HG02588 (cell line): Measurements from ENCODE around the gene TPCN1.

Experiments
- ATAC-seq: cut with Tn5 transposase; IDR thresholded peaks from one replicate; pipeline ENCODE4 v1.9.1; 2021; ENCODE audit warnings: mild to moderate bottlenecking, moderate library complexity; ENCODE audit not compliant: unreplicated experiment

Gene TPCN1

DNA sequence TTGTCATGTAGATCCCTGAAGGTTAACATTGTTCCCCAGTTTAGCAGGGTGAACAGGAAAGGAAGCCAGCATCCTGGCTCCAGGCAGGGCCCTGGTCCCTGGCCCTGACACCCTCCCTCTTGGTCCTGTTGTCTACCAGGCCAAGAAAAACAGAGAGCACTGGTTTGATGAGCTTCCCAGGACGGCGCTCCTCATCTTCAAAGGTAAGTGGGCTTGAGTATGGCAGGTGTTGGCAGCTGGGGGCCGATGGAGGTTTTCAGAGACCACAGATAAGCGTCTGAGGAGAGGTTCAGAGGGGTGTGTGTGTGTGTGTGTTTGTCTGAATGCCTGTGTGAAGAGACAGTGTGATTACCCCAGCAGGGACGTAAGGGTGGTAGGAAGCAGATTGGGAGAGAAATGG lies 57.4 kb downstream of the TPCN1 start:
- ATAC-seq, result no peak

DNA sequence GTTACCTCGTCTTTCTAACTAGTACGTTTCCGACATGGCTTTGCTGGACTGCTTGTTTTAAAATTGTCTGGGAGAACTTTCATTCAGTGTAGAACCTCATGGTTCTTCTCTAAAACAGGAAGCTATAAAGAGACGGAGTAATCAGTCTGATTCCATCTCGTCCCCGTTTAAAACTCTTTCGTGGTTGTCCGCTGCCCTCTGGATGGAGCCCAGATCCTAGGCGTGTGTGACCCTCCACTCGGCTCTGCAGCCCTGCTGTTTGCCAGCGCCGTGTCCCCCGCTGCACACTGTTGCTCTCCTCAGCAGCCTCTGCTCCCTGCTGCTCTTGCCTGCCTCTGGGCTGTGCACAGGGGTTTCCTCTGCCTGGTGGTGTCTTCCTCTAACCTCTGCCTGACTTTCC lies 63.5 kb downstream of the TPCN1 start:
- ATAC-seq, result no peak

DNA sequence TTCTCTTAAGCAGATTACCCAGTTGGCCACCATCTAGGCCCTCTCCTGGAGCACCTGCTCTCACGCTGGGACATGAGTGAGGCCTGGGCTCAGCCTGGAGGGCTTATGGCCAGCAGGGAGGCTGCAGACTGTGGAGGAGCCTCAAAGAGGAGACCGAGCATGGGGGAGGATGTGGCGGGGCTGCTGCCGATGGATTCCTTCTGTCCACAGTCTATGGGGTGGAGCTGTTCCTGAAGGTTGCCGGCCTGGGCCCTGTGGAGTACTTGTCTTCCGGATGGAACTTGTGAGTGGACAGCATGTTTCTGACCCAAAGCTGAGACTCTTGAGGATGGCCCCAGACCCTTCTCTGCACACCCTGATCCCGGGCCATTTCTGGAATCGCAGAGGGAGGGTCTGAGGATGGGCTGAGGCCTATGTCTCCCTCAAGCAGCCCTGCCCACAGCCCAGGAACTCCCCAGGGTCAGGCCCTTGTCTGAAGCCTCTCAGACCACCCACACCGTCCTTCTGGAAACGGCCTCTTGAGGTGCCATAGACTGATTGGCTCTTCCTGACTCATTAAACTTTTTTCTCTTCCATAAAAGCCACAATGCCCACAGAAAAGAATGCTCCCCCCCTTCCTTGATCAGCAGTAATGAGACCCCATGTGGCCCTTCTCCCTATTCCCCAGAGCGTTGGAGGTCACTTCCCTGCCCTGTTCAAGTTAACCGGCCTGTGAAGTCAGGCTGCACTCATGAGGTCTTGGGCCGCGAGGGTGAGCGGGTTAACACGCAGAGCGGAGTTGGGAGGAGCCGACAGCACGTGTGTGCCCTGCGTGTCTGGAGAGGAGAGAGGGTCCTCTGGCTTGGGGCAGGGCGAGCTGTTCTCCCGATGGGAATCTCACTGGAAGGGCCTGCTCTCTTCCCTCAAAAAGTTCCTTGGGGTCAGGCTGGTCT lies 64.7 kb downstream of the TPCN1 start:
- no peak for ATAC-seq

DNA sequence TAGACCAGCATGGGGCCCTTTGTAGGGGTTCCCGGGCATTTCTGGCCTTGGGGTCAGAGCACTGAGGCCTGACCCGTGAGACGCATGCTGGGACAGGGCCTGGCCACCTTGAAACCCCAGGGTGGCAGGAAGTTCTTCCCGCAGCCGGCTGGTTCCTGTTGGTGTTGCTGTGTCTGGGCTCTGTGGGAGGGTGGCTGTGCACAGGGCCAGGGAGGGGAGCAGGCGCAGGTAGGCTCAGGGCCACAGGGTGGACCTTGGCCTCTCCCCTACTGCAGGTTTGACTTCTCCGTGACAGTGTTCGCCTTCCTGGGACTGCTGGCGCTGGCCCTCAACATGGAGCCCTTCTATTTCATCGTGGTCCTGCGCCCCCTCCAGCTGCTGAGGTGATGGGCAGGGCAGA lies 65.4 kb downstream of the TPCN1 start:
- no peak for ATAC-seq

DNA sequence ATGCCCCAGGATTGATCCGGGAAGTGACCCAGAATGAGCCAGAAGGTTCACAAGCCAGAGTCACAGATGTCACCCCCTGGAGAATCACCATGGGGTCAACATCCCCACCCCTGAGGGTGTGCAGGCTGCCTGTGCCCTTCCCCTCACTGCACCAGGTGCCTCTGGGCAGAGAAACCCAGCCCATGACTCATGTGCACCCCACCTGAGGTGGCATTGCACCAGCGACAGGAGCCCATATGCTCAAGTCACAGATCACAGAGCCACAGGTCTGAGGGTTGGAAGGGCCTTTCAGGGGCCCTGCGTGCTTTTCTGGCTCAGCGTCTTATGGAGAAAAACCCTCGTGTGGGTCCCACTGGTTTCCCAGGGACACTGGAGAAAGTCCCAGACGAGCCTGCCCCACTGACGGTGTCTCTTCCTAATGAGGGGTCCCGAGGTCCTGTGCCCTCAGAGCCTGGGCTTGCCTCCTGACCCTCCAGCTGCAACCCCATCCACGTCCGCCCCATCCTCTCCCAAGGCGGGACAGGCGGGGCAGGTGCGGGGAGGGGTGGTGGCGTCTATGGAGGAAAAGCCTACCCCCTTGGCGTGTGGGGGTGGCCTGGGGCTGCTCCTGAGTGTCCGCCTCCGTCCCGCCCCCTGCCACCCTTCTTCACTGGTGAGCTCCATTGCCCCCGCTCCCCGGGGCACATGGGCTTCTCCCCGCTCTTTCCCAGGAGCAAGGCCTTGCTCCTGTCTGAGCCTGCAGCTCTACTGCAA lies 66.1 kb downstream of the TPCN1 start:
- ATAC-seq, result no peak

DNA sequence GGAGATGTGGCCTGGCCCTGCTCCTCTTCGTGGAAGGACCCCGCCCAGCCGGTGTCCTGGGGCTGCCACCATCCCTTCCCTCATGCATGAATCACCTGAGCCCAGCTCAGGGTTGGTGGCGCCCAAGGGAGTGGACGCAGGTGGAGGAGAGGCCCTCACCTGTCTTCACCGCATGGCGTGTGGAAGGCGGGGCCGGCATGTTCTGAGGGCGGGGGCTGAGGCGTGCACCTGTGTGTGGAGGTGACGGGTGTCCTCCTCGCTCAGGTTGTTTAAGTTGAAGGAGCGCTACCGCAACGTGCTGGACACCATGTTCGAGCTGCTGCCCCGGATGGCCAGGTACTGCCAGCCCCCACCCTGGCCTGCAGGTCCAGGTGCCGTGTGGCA lies 66.6 kb downstream of the TPCN1 start:
- ATAC-seq, result no peak

DNA sequence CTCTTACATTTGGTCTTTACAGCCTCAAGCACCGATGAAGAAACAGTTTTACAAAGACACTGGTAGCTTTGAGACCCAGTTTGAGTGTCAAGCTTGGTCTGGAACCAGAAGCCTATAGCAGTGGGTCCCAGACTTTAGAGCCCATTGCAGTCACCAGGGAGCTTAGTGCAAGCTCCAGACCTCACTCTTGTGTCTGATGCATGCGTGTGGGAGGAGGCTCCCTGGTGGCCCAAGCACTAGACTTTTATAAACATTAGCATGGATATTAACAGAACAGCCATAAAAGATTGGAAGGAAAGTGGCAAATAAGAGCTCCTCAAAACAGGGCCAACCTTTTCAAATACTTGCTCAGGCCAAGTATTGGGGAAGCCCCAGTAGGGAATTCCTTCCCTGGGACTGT lies 68.1 kb downstream of the TPCN1 start:
- no peak for ATAC-seq

DNA sequence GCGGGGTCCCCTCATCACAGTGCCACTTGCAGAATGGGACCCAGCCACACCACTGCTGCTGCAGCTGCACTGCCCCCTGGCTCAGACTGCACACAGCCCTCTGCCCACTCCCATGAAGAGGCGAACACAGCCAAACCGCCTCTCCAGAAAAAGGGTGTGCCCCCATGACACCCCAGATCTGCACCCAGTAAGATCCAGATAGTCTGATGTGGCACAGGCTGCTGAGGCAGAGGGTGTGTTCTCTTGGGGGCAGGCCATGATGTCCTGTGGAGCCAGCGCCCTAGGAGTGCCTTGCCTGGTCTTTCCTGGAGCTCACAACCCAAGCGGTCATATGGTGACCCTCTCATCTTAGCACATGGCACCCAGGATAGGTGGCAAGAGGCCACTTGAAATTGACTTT lies 69.2 kb downstream of the TPCN1 start:
- ATAC-seq, result no peak

DNA sequence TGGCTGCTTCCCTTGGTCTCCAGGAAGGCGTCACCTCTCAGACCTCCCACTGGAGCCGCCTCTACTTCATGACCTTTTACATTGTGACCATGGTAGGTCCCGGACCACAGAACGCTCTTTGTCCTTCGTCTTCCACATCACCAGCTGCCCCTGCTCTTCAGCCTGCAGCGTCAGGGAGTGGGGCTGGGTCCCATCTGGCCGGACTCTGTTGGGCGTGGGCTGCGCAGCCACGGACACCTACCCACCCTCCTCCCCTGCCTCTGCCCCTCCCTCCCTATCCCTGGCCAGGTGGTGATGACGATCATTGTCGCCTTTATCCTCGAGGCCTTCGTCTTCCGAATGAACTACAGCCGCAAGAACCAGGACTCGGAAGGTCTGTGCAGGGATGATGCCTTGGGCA lies 70.3 kb downstream of the TPCN1 start:
- no peak for ATAC-seq

DNA sequence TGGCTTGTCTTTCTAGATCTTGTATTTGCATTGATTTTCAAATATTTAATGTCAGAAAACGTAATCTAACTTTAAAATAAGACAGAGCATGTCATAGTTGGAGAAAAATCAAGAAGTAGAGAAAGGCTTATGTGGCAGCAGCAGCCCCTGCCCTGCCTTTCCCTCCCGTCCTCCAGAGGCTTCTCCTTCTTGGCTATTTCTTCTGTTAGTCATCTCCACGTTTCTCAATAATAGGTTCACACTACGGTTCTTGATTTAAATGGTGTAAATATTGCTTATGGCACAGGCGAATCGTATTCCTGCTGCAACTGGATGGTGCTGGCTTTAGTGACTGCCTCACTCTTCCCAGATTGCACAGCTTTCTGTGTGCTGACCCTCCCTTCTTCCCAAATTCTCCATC lies 70.8 kb downstream of the TPCN1 start:
- ATAC-seq, result no peak

DNA sequence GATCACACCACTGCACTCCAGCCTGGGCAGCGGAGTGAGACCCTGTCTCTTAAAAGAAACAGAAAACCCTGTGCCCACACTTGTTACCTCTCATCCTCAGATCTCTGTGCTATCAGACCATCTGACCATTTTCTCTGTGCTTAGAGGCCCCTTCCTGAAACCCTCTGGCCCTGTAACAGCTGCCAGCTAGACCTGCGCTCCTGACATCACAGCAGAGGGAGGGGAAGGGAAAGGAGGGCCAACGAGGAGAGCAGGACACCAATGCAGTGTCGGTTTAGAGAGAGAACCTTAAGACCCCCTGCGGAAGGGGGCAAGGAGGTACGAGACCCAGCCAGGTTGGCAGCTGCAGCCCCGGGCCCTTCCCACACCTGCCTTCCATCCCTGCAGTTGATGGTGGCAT lies 71.3 kb downstream of the TPCN1 start:
- no peak for ATAC-seq

DNA sequence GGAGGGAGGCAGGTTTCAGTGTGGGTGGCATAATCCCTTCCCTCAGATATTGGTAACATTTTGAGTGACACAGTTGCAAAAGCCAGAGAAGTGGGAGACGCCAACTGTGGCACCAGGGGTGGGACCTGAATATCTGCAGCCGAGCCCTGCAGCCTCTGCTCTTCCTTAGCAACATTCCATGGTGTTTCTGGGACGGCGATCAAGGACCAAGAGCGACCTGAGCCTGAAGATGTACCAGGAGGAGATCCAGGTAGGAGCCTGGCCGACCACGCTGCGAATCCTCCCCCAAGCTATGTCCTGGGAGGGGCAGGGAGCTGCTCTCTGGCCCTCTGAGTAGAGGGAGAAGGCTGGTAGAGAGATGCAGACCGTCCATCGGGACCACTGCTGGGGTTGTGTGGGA lies 71.8 kb downstream of the TPCN1 start:
- no peak for ATAC-seq

DNA sequence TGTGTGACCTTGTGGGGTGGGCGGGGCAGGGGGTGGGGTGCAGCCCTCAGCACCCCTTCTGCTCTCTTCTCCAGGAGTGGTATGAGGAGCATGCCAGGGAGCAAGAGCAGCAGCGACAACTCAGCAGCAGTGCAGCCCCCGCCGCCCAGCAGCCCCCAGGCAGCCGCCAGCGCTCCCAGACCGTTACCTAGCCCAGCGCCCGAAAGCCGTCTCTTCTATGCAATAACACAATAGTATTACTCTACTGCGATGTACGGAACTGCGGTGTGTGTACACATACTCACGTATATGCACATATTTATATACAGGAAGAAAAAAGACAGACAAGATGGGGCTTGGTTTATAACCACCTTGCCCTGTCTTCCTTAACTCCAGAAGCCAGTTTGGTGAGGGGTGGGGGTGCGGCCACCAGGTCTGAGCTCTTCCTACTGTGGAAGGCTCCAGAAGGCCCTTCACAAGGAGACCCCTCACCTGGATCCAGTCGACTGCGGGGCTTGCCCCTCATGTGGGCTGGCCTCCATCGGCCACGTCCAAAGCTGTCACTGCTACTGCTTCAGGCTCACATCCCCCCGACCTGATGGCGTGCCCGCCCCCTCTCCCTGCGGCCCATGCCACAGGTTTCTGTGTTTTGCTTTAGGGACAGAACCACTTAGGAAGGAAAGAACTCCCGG lies 74.8 kb downstream of the TPCN1 start:
- no peak for ATAC-seq

DNA sequence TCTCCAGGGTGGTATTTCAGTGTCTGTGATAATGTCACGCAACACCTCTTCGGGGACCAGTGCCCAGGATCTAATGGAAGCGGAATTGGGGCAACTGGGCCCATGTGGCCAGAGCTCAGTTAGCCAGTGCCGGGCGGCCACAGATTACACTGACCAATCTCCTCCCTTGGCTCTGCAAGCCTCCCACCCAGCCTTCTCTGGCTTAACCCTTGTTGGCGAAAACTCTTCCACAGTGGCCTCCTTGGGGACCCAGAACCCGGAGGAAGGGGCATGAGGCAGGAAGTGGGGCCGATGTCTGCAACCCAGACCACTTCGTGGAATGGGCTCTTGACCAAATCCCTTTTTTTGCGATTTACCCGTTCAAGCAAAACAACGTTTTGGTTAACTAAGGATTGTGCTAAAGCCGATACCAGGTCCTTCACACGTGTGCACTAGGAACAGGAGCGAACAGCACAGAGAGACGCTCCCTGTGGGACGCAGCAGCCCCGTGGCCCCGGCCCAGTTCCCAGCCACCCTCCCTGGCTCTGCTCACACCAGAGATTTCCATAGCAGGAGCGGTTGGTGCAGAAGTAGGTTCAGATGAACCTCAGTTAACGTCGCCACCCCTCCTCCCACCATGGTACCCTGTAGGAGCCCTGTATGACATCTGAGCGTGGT lies 75.4 kb downstream of the TPCN1 start:
- ATAC-seq, result no peak

DNA sequence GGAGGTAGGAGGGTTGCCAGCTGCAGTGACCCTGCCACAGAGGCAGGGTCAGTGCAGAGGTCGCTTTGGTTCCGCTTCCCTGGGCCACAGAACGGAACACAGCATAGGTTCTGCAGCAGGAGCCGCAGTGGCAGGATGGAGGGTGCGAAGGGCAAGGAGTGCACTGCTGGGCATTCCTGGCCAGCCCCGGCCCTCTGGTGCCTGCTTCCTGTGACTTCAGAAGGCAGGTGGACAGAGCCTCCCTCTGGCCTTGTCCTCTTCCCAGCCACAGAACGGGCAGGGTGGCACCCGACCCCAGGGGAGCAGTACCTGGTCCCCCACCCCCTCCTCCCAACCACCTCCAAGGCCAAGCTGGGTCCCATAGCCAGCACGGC lies 75.9 kb downstream of the TPCN1 start:
- no peak for ATAC-seq

DNA sequence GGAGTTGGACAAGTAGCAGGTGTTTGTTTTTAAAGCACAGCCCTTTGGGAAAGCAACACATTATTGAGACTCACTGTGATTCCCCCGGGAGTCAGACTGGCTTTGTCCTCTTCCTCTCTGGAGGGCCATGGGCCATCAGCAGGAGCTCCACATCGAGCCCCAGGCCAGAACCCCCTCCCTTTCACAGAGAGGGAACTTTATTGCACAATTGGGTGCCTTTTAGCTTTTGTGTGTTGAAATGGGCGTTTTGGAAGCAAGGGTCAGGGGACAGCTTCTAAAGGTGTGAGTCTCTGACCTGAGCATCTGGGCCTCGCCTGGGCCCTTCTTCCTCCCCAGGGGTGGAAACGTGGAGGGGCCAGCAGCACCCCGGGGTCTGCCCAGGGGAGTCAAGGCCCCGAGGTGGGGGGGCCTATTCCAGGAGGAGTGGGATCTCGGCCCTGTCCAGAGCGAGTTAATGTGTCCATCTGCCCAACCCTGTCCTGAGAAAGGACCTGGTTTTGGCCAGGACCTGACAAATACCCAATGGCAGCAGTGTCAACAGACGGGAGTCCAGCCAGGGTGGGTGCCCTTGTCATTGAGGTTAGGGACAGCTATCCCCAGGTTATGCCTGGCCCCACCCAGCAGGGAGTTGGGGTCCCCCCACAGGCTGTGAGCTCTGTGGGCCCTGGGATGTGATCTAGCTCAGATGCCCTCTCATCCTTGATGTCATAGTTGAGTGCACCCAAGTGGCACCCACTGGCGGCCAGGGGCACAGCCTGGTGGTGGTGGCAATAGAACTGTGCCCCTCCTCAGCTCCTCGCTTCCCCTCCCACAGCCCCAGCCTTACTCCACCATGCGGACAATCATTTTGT lies 76.6 kb downstream of the TPCN1 start:
- no peak for ATAC-seq

DNA sequence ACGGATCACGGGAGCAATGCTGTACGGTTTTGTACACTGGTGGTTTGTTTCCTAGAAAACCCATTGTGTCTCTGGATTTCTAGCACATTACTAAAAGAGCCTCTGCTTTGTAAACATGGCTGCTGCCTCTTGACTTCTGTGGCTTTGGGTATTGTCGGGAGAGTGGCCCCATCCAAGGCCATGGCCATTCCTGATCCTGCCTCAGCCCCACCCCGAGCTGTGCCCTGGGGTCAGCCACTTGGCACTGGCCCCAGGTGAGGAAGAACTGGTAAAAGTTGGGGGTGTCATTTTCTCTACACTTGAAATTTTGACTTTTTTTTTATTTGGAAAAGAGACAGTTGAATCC lies 77.2 kb downstream of the TPCN1 start:
- ATAC-seq, result no peak

DNA sequence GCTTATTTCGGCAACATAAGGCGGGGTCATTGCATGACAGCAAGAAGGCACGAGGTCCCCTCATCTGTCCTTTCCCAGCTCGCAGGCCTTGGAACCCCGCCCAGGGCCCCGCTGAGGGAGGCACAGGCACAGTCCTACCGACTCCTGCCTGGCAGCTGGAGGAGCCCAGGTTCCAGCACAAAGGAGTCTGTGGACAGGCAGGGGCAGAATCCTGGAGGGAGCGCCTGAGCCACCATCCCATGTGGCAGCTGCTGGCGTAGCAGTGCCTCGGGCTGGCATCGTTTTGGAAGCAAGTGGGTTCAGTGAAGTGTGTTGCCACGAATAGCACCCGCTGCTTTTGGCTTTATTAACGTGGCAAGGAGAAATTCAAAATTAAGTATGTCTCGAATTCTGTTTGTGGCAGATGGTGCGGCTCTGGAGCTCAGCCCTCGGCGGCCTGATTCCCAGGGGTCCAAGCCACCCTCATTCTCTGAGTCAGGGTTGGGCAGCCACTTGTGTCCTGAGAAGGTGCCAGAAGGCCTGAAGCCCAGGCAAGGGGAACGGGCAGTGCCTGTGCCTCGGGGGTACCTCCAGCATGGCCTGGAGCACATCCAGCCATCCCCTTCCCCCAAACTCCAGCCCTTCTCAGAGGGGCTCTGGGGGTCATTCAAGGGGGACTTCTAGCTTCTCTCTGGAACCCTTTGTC lies 77.7 kb downstream of the TPCN1 start:
- ATAC-seq, result no peak

DNA sequence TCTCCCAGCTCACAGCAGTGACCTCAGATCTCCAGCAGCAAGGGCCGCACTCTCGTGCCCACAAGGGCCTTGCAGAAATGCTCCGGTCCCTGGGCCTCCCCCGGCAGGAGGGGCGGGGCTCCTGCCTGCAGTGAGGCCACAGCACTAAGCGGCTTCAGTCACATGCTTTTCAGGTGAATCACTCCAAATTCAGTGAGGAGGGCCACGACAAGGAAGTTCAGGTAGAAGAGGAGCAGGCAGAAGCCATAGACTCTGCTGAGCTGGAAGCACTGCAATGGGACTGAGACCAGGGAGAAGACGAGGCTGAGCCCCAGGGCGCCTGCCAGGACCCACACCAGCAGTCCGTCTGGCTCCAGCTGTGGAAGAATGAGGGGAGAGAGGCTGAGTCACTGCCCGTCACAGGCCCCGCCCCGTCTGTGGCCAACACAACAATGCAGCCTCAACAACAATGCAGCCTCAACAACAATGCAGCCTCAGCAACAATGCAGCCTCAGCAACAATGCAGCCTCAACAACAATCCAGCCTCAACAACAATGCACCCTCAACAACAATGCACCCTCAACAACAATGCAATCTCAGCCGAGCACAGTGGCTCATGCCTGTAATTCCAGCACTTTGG lies 78.5 kb downstream of the TPCN1 start:
- ATAC-seq, result no peak
